Endothelial cell of umbilical vein (primary cell): ENCODE results near the gene FXYD6.

Experiments
- EZH2 ChIP-seq: IDR thresholded peaks from 2 replicates; pipeline ENCODE4 v1.6.1; 2012; ENCODE audit warnings: borderline replicate concordance, low read depth, mild to moderate bottlenecking, moderate library complexity, low read length, inconsistent platforms; ENCODE audit not compliant: severe bottlenecking
- POLR2A ChIP-seq: IDR thresholded peaks from 2 replicates; pipeline ENCODE4 v1.6.1; 2012; ENCODE audit warnings: low read depth, mild to moderate bottlenecking, control low read depth, low read length
- POLR2AphosphoS5 ChIP-seq: IDR thresholded peaks from 2 replicates; pipeline ENCODE4 v1.6.1; 2012; ENCODE audit warnings: low read depth, mild to moderate bottlenecking, control low read depth, low read length, moderate library complexity; ENCODE audit not compliant: insufficient read depth
- TF ChIP-seq, protein P1 (sequence below), 2 donors: IDR thresholded peaks; 1 replicate in 1 of 2; 2 replicates in 1 of 2; pipeline ENCODE4 v1.5.1; 2011; ENCODE audit warnings: low read length in 2 of 2, mild to moderate bottlenecking in 2 of 2, moderate library complexity in 2 of 2, control low read depth in 1 of 2, inconsistent platforms in 1 of 2, low read depth in 1 of 2; ENCODE audit not compliant: insufficient read depth in 1 of 2; ENCODE audit errors: extremely low read depth in 1 of 2
- TF ChIP-seq, protein P2 (sequence below): IDR thresholded peaks from 2 replicates; pipeline ENCODE4 v1.6.1; 2011; ENCODE audit not compliant: insufficient read depth, insufficient read length

- TF ChIP-seq, protein P1, sequence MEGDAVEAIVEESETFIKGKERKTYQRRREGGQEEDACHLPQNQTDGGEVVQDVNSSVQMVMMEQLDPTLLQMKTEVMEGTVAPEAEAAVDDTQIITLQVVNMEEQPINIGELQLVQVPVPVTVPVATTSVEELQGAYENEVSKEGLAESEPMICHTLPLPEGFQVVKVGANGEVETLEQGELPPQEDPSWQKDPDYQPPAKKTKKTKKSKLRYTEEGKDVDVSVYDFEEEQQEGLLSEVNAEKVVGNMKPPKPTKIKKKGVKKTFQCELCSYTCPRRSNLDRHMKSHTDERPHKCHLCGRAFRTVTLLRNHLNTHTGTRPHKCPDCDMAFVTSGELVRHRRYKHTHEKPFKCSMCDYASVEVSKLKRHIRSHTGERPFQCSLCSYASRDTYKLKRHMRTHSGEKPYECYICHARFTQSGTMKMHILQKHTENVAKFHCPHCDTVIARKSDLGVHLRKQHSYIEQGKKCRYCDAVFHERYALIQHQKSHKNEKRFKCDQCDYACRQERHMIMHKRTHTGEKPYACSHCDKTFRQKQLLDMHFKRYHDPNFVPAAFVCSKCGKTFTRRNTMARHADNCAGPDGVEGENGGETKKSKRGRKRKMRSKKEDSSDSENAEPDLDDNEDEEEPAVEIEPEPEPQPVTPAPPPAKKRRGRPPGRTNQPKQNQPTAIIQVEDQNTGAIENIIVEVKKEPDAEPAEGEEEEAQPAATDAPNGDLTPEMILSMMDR (IDR thresholded peaks at IDR 0.05; ENCODE audit: extremely low read depth in 1 of 2, insufficient read depth in 1 of 2, low read depth in 1 of 2, low read length in 2 of 2) = no peak
- TF ChIP-seq EZH2 (no peak), POLR2A (no peak), POLR2AphosphoS5 (no peak)
- TF ChIP-seq, protein P2, sequence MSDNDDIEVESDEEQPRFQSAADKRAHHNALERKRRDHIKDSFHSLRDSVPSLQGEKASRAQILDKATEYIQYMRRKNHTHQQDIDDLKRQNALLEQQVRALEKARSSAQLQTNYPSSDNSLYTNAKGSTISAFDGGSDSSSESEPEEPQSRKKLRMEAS = no peak
Measured at GRCh38 chr11:117862753-117863152, 13.7 kb downstream of the FXYD6 start.
